Heart left ventricle (tissue), 13 donors: ENCODE data around the gene CDK2.

Experiments used
- POLR2A ChIP-seq, 2 donors: fragments of 450-650 bp; IDR thresholded peaks; one replicate each; pipeline ENCODE4 v1.6.1; 2017; ENCODE audit warnings: antibody characterized with exemption in 2 of 2, mild to moderate bottlenecking in 2 of 2, moderate library complexity in 2 of 2
- TF ChIP-seq, protein P1 (sequence below), 12 donors: fragments of 200-600 bp; sonication (generic) in 4 of 12; IDR thresholded peaks; one replicate each; pipeline versions ENCODE4 v1.5.0 to v1.8.0; 2018 to 2022; ENCODE audit warnings: antibody characterized with exemption in 12 of 12, mild to moderate bottlenecking in 5 of 12
- donor health status: ischemic (EF 13 %, LVEDD 7.1; RV severe dilation, severe dysfunction).
- donor health status: DM: no; HTN: yes; CAD: no.
- donor health status: DM: no; HTN: no; CAD: no.
- donor health status: ischemic (EF 25% LVEDD 6.9; RV normal size, moderate dysfunction).
- donor health status: ischemic (EF 25% LVEDD 5.7; RV mildly dilated, moderate dysfunction).
- donor health status: ischemic (EF 35%, LVEDD 5.7; RV mildly dilated, moderate dysfunction).
- donor health status: nonischemic (EF 11% LVEDD 7.7; RV severe dilation, severe dysfunction).
- donor health status: DM: yes; HTN: yes; CAD: no.
- donor health status: PGD.
- donor health status: ischemic (EF 29% LVEDD 5.4; RV normal size, mild dysfunction).
- donor health status: nonischemic (EF 23%, LVEDD 6.1; RV moderate dilation, normal function).

DNA sequence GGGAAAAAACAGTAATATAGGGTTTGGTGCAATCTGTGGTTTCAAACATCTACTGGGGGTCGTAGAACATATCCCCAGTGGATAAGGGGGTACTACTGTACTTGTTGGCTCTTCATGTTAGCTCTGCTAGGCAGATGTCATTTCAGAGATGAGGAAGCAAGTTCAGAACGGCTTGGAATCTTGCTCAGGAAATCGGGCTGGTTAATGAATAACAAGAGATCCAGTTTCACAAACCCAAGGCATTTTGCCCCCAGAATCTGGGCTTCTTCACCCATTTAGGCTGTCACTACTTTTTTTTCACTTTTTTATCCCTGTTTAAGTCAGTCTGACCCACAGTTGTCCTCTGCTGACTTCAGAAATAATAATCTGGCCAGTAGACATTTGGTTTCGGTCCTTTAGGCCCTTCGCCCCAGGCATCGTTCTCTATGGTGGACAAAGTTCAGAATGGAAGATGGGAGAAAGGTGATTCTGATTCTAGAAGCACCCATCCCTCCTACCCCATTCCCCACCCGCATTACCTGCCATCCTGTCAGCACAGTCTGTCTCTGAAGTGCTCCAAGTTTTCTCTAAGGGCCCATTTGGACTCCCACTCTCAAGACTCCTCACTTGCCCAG, 35.0 kb downstream of the CDK2 start:
- TF ChIP-seq, protein P1, sequence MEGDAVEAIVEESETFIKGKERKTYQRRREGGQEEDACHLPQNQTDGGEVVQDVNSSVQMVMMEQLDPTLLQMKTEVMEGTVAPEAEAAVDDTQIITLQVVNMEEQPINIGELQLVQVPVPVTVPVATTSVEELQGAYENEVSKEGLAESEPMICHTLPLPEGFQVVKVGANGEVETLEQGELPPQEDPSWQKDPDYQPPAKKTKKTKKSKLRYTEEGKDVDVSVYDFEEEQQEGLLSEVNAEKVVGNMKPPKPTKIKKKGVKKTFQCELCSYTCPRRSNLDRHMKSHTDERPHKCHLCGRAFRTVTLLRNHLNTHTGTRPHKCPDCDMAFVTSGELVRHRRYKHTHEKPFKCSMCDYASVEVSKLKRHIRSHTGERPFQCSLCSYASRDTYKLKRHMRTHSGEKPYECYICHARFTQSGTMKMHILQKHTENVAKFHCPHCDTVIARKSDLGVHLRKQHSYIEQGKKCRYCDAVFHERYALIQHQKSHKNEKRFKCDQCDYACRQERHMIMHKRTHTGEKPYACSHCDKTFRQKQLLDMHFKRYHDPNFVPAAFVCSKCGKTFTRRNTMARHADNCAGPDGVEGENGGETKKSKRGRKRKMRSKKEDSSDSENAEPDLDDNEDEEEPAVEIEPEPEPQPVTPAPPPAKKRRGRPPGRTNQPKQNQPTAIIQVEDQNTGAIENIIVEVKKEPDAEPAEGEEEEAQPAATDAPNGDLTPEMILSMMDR (IDR thresholded peaks at IDR 0.05), result no peak
- no peak for TF ChIP-seq POLR2A (IDR thresholded peaks at IDR 0.05)
